Mesodermal cell (in vitro differentiated cells): ENCODE results near the gene SHISA7.

Source experiments
- H3K27ac ChIP-seq: 2 replicates; pipeline ENCODE4 v1.7.0; 2013; ENCODE audit warnings: mild to moderate bottlenecking, low read depth, low read length, moderate library complexity; ENCODE audit not compliant: severe bottlenecking
- H3K36me3 ChIP-seq: 2 replicates; pipeline ENCODE4 v1.7.1; 2013; ENCODE audit warnings: mild to moderate bottlenecking, low read length, moderate library complexity; ENCODE audit not compliant: control insufficient read depth, insufficient read depth
- H3K4me1 ChIP-seq: one replicate; pipeline ENCODE4 v1.7.1; 2013; ENCODE audit warnings: mild to moderate bottlenecking, low read length; ENCODE audit not compliant: insufficient read depth, control insufficient read depth, poor library complexity, severe bottlenecking
- H3K4me3 ChIP-seq: 2 replicates; pipeline ENCODE4 v1.7.0; 2013; ENCODE audit warnings: low read length, control low read depth, mild to moderate bottlenecking; ENCODE audit not compliant: insufficient read depth, poor library complexity, severe bottlenecking; ENCODE audit errors: extremely low read depth
- H3K9me3 ChIP-seq: 2 replicates; pipeline ENCODE4 v1.7.1; 2013; ENCODE audit warnings: mild to moderate bottlenecking, low read length, moderate library complexity; ENCODE audit not compliant: control insufficient read depth
- WGBS, 2 experiments: methylation state at CpG; one replicate each; pipeline ENCODE4 v1.1.5; 2013; ENCODE audit warnings: missing lambda C conversion rate in 2 of 2; ENCODE audit not compliant: insufficient coverage in 2 of 2; 5-methylcytosine and 5-hydroxymethylcytosine counted together

Gene SHISA7

DNA sequence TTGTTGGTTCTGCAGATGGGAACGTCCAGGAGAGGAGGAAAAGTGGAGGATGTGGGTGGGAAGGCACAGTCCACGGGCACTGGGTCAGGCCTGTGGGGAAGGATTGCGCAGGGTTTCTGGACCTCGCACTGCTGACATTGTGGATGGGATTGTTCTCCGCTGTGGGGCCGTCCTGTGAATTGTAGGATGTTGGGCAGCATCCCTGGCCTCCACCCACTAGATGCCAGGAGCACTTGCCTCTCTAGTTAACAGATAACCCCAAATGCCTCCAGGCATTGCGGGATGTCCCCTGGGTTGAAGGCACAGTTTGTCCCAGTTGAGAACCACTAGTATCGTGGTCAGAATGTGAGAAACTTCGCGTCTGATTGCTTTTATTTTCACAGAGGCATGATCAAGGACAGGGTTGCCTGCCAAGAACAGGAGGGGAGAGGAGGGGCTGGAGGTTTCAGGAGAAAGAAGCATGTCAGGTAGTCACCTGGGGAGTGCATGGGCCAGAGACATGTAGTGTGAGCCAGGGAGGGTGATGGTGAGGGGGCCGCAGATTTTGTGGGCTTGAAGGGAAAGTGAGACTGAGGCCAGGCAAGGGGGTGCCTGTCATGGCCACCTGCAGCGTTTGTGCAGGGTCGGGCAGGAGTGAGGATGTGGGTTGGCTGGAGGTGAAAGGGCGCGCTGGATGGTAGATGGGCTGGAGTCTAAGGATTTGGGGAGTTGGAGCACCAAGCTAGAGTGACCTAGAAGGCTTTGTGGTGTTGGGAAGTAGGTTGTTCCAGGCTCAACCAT lies 36.5 kb upstream of the SHISA7 start:
- no peaks in the 10 kb centered on the region for H3K9me3 ChIP-seq
- H3K4me3 ChIP-seq: no peak overlapping the region
- H3K27ac ChIP-seq: no peak overlapping the region
- peaks cover 16% of the 10 kb centered on the region for H3K36me3 ChIP-seq
- H3K4me1 ChIP-seq: peaks cover 13% of the 10 kb centered on the region
- 87 to 94% methylated on average over 7 to 14 of the region's 15 CpGs for whole genome bisulfite sequencing, 2 experiments

DNA sequence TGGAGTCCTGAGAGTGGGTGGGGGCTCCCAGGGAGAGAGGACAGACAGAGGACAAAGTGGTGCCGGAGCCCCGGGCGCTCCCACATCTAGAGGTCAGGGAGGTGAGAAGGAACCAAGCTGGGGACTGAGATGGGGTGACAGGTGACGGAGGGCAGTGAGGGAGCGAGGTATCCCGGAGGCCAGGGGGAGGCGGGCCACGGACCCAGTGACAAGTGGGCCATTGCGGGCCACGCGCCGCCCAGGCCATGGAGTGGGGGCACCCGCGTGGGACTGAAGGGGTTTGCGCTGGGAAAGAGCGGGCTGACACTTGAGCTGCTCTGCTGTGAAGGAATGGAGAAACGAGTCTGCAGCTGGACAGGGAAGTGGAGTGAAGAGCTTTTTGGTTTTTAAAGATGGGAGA lies 35.9 kb upstream of the SHISA7 start:
- peaks cover 16% of the 10 kb centered on the region for H3K36me3 ChIP-seq
- no peak overlapping the region for H3K27ac ChIP-seq
- no peaks in the 10 kb centered on the region for H3K9me3 ChIP-seq
- peaks cover 9% of the 10 kb centered on the region for H3K4me1 ChIP-seq
- 95 to 96% methylated on average over 14 to 15 of the region's 17 CpGs for WGBS, 2 experiments
- no peak overlapping the region for H3K4me3 ChIP-seq

DNA sequence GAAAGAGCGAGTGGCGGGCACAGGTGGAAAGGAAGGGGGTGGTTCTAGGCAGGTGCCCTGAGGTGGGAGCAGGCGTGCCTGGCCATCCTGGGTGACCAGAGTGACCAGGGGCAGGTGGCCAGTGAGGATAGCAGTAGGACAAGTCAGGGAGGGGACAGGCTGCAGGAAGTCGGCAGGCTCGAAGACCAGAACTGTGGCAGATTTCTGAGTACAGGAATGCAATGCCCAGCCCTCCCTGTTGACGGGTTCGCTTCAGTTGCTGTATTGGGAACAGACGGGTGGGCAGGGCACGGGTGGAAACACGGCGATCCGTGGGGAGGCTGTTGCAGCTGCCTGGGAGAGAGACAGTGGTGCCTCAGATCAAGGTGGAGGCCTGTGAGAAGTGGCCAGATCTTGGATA lies 35.3 kb upstream of the SHISA7 start:
- Histone ChIP-seq H3K36me3 (peaks cover 15% of the 10 kb centered on the region), H3K27ac (no peak overlapping the region), H3K9me3 (no peaks in the 10 kb centered on the region), H3K4me1 (peaks cover 6% of the 10 kb centered on the region), H3K4me3 (no peak overlapping the region)
- 90 to 94% methylated on average over 10 to 12 of the region's 12 CpGs for WGBS, 2 experiments

GRCh38 chr19:55477905-55478304 lies 34.8 kb upstream of the SHISA7 start:
- H3K4me3 ChIP-seq: peak overlapping the region; percentile 62
- 89 to 94% methylated on average over 13 of the region's 13 CpGs for WGBS, 2 experiments
- H3K9me3 ChIP-seq: no peaks in the 10 kb centered on the region
- H3K36me3 ChIP-seq: peaks cover 10% of the 10 kb centered on the region
- no peak overlapping the region for H3K27ac ChIP-seq
- peaks cover 10% of the 10 kb centered on the region for H3K4me1 ChIP-seq

- Histone ChIP-seq H3K4me1 (peaks cover 10% of the 10 kb centered on the region), H3K27ac (peak within 1 kb of the TSS; percentile 79), H3K36me3 (peaks cover 2% of the 10 kb centered on the region), H3K9me3 (no peaks in the 10 kb centered on the region), H3K4me3 (peak within 1 kb of the TSS; percentile 62)
- 1 to 2% methylated on average over 38 to 44 of the region's 61 CpGs for WGBS, 2 experiments
Measured at GRCh38 chr19:55476100-55476775, 33.1 kb upstream of the SHISA7 start, which contains the start of gene ZNF628. Gene ZNF628 (plus strand): TSS chr19:55476617. CDS start chr19:55479911, 3,294 bp downstream.

- WGBS, 2 experiments: 91 to 98% methylated on average over 12 to 13 of the region's 19 CpGs
Measured at GRCh38 chr19:55474269-55475265, 31.5 kb upstream of the SHISA7 start.

GRCh38 chr19:55473225-55474012 lies 30.3 kb upstream of the SHISA7 start:
- 52 to 60% methylated on average over 7 to 8 of the region's 16 CpGs for WGBS, 2 experiments
- Histone ChIP-seq H3K9me3 (no peaks in the 10 kb centered on the region), H3K27ac (no peak overlapping the region), H3K4me3 (no peak overlapping the region), H3K4me1 (peaks cover 10% of the 10 kb centered on the region), H3K36me3 (no peaks in the 10 kb centered on the region)

More at GRCh38 chr19:55474269-55475265, 31.5 kb upstream of the SHISA7 start:
- H3K4me1 ChIP-seq: peaks cover 10% of the 10 kb centered on the region
- no peak overlapping the region for H3K27ac ChIP-seq
- no peaks in the 10 kb centered on the region for H3K9me3 ChIP-seq
- H3K4me3 ChIP-seq: no peak overlapping the region
- H3K36me3 ChIP-seq: no peaks in the 10 kb centered on the region

DNA sequence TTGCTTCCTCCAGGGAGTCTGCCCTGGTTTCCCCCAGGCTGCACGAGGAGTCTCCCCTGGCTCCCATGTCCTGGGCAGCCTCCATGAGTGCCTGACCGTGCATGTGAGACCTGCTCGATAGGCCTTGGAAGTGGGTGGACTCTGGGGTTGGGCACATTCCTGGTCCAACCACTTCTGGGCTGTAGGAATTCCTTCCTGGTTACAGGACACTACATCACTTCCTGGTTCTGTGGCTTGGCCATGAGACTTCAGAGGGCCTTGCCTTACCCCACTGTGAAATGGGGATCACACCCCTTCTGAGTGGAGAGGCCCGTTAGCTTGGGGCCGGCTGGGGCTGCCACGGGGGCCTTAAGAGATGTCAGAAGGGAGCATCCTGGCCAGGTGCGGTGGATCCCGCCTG lies 29.4 kb upstream of the SHISA7 start:
- no peaks in the 10 kb centered on the region for H3K36me3 ChIP-seq
- WGBS, 2 experiments: 90 to 96% methylated on average over 8 of the region's 8 CpGs
- no peaks in the 10 kb centered on the region for H3K9me3 ChIP-seq
- H3K4me3 ChIP-seq: no peak overlapping the region
- H3K27ac ChIP-seq: no peak overlapping the region
- H3K4me1 ChIP-seq: peaks cover 6% of the 10 kb centered on the region

- 90 to 93% methylated on average over 11 to 13 of the region's 13 CpGs for WGBS, 2 experiments
- no peaks in the 10 kb centered on the region for H3K36me3 ChIP-seq
Measured at GRCh38 chr19:55471266-55471665, 28.2 kb upstream of the SHISA7 start.

GRCh38 chr19:55468054-55468393 lies 24.9 kb upstream of the SHISA7 start:
- H3K27ac ChIP-seq: no peak overlapping the region
- H3K4me3 ChIP-seq: no peak overlapping the region
- 0 to 4% methylated on average over 1 to 4 of the region's 4 CpGs for WGBS, 2 experiments
- no peaks in the 10 kb centered on the region for H3K9me3 ChIP-seq
- H3K4me1 ChIP-seq: peaks cover under 1% of the 10 kb centered on the region
- no peaks in the 10 kb centered on the region for H3K36me3 ChIP-seq

More at GRCh38 chr19:55471266-55471665, 28.2 kb upstream of the SHISA7 start:
- Histone ChIP-seq H3K4me3 (no peak overlapping the region), H3K9me3 (no peaks in the 10 kb centered on the region), H3K27ac (no peak overlapping the region), H3K4me1 (peaks cover 6% of the 10 kb centered on the region)
